ENCODE measurements around the gene LIMS4.
"Not testable (repeated sequence)": the region's sequence is repeated elsewhere in the genome, so short reads cannot be mapped to it uniquely, and the experiment has no call there.

Gene LIMS4
- 0 to 0.33 (median 0.07) reads per million in 17 experiments for total RNA-seq

GRCh38 chr2:110472171-110473058 lies at the start of gene LIMS4:
Gene LIMS4 (minus strand): TSS chr2:110472816. CDS start chr2:110472778, 38 bp downstream.
- DNase-seq, result not testable (repeated sequence)

GRCh38 chr2:110499755-110500377 lies 27.2 kb upstream of the LIMS4 start:
- not testable (repeated sequence) for DNase-seq

GRCh38 chr2:110496027-110496426 lies 23.4 kb upstream of the LIMS4 start:
- DNase-seq, result not testable (repeated sequence)

- not testable (repeated sequence) for DNase-seq
These were observed 21.9 kb upstream of the LIMS4 start for GRCh38 chr2:110494488-110494887.

GRCh38 chr2:110488991-110489390 lies 16.4 kb upstream of the LIMS4 start:
- not testable (repeated sequence) for DNase-seq

GRCh38 chr2:110482697-110483096 lies 10.1 kb upstream of the LIMS4 start:
- DNase-seq, result not testable (repeated sequence)

- DNase-seq, result not testable (repeated sequence)
These were observed 8.6 kb upstream of the LIMS4 start for GRCh38 chr2:110481200-110481599.

GRCh38 chr2:110480084-110480483 lies 7.5 kb upstream of the LIMS4 start:
- not testable (repeated sequence) for DNase-seq

- not testable (repeated sequence) for DNase-seq
These were observed 4.8 kb upstream of the LIMS4 start for GRCh38 chr2:110477370-110477769.

GRCh38 chr2:110476952-110477351 lies 4.3 kb upstream of the LIMS4 start:
- not testable (repeated sequence) for DNase-seq

GRCh38 chr2:110475627-110476359 lies 3.2 kb upstream of the LIMS4 start:
- DNase-seq, result not testable (repeated sequence)

GRCh38 chr2:110474898-110475297 lies 2.3 kb upstream of the LIMS4 start:
- DNase-seq, result not testable (repeated sequence)

- DNase-seq, result not testable (repeated sequence)
These were observed 393 bp upstream of the LIMS4 start for GRCh38 chr2:110473059-110473358.

GRCh38 chr2:110468921-110469320 lies 3.7 kb downstream of the LIMS4 start:
- DNase-seq, result not testable (repeated sequence)

- DNase-seq, result not testable (repeated sequence)
These were observed 7.3 kb downstream of the LIMS4 start for GRCh38 chr2:110465312-110465711.

- DNase-seq, result not testable (repeated sequence)
These were observed 10.2 kb downstream of the LIMS4 start for GRCh38 chr2:110462458-110462857.

- not testable (repeated sequence) for DNase-seq
These were observed 12.3 kb downstream of the LIMS4 start for GRCh38 chr2:110460318-110460717.

GRCh38 chr2:110457214-110457590 lies 15.4 kb downstream of the LIMS4 start:
- not testable (repeated sequence) for DNase-seq

- not testable (repeated sequence) for DNase-seq
These were observed 16.1 kb downstream of the LIMS4 start for GRCh38 chr2:110456291-110457213.

GRCh38 chr2:110455080-110455670 lies 17.4 kb downstream of the LIMS4 start:
- not testable (repeated sequence) for DNase-seq

- DNase-seq, result not testable (repeated sequence)
These were observed 21.7 kb downstream of the LIMS4 start for GRCh38 chr2:110450951-110451350.

Data from suppressor macrophage (primary cell).